OCI-LY1 (cell line): Measurements from ENCODE around the gene B4GALT5.
A peak's percentile ranks its signal among the peaks of the same experiment; 100 is the strongest.

Experiments
- H2AFZ ChIP-seq: fragments of 200-600 bp; sonication (generic), shearing (Covaris generic); 2 replicates; pipeline ENCODE4 v1.6.0; 2014; ENCODE audit warnings: antibody characterized with exemption, mild to moderate bottlenecking, low read length
- H3F3A ChIP-seq: fragments of 200-600 bp; sonication (generic), shearing (Covaris generic); 2 replicates; pipeline ENCODE4 v1.6.0; 2014; ENCODE audit warnings: mild to moderate bottlenecking, antibody characterized with exemption, low read length, moderate library complexity; ENCODE audit not compliant: insufficient read depth
- H3K27ac ChIP-seq: fragments of 200-600 bp; sonication (generic); 2 replicates; pipeline ENCODE4 v1.5.1; 2014; ENCODE audit warnings: low read length, mixed run types, mild to moderate bottlenecking, low read depth; ENCODE audit not compliant: poor library complexity, severe bottlenecking
- H3K27me3 ChIP-seq: fragments of 200-600 bp; sonication (generic); 2 replicates; pipeline ENCODE4 v1.6.0; 2014; ENCODE audit warnings: antibody characterized with exemption, mild to moderate bottlenecking, low read length, moderate library complexity; ENCODE audit not compliant: insufficient read depth
- H3K36me3 ChIP-seq: fragments of 200-600 bp; sonication (generic); 2 replicates; pipeline ENCODE4 v1.6.1; 2014; ENCODE audit warnings: mild to moderate bottlenecking, antibody characterized with exemption, low read length, moderate library complexity, mixed read lengths; ENCODE audit not compliant: insufficient read depth
- H3K4me1 ChIP-seq: fragments of 200-600 bp; sonication (generic); 2 replicates; pipeline ENCODE4 v1.5.1; 2014; ENCODE audit warnings: mild to moderate bottlenecking, low read length, moderate library complexity; ENCODE audit not compliant: insufficient read depth, severe bottlenecking
- H3K4me2 ChIP-seq: fragments of 200-600 bp; sonication (generic), shearing (Covaris generic); 2 replicates; pipeline ENCODE4 v1.6.1; 2014; ENCODE audit warnings: low read length
- H3K4me3 ChIP-seq: fragments of 200-600 bp; sonication (generic); 2 replicates; pipeline ENCODE4 v1.5.1; 2014; ENCODE audit warnings: low read length, low read depth, mild to moderate bottlenecking, mixed read lengths; ENCODE audit not compliant: poor library complexity, severe bottlenecking
- H3K79me2 ChIP-seq: fragments of 200-600 bp; shearing (Covaris generic); 2 replicates; pipeline ENCODE4 v1.6.1; 2016; ENCODE audit warnings: mixed run types, low read length, mixed read lengths; ENCODE audit not compliant: insufficient read depth
- H3K9ac ChIP-seq: fragments of 200-600 bp; sonication (generic), shearing (Covaris generic); 2 replicates; pipeline ENCODE4 v1.6.1; 2014; ENCODE audit warnings: mild to moderate bottlenecking, low read length, mixed read lengths
- H3K9me2 ChIP-seq: fragments of 200-600 bp; sonication (generic), shearing (Covaris generic); 2 replicates; pipeline ENCODE4 v1.6.1; 2014; ENCODE audit warnings: low read depth, mild to moderate bottlenecking, low read length, mixed read lengths
- H3K9me3 ChIP-seq: fragments of 200-600 bp; shearing (Covaris generic); 2 replicates; pipeline ENCODE4 v1.6.1; 2014; ENCODE audit warnings: low read length, mixed read lengths
- H4K20me1 ChIP-seq: fragments of 200-600 bp; sonication (generic), shearing (Covaris generic); 2 replicates; pipeline ENCODE4 v1.6.0; 2016; ENCODE audit warnings: mild to moderate bottlenecking, low read length; ENCODE audit not compliant: insufficient read depth
- CTCF ChIP-seq: fragments of 200-600 bp; sonication (generic), shearing (Covaris generic); IDR thresholded peaks from 2 replicates; pipeline ENCODE4 v1.5.1; 2017; ENCODE audit warnings: mild to moderate bottlenecking, antibody characterized with exemption, low read length, moderate library complexity, mixed read lengths
- EZH2 ChIP-seq: fragments of 200-600 bp; sonication (generic), shearing (Covaris generic); IDR thresholded peaks from 2 replicates; pipeline ENCODE4 v1.8.0; 2017; ENCODE audit warnings: borderline replicate concordance, mixed run types, mild to moderate bottlenecking, antibody characterized with exemption, low read length, moderate library complexity, mixed read lengths

Gene B4GALT5

GRCh38 chr20:49660912-49661311, 52.8 kb downstream of the B4GALT5 start:
- H3K9me3 ChIP-seq = no peaks in the 10 kb centered on the region
- H3K4me1 ChIP-seq = peaks cover 73% of the 10 kb centered on the region
- H3K27me3 ChIP-seq = no peaks in the 10 kb centered on the region
- no peak overlapping the region; the same call in 1 of the 2 replicates for H3K9ac ChIP-seq
- no peak for TF ChIP-seq CTCF
- TF ChIP-seq EZH2 = no peak
- no peak overlapping the region for H3K4me3 ChIP-seq
- no peaks in the 10 kb centered on the region for H3K9me2 ChIP-seq
- H3K79me2 ChIP-seq = peaks cover 81% of the 10 kb centered on the region
- peak overlapping the region; percentile 76 for H3K27ac ChIP-seq
- no peaks in the 10 kb centered on the region for H4K20me1 ChIP-seq
- peaks cover 18% of the 10 kb centered on the region for H3K36me3 ChIP-seq
- H2AFZ ChIP-seq = no peak overlapping the region
- peak overlapping the region; percentile 40 for H3K4me2 ChIP-seq
- no peaks in the 10 kb centered on the region for H3F3A ChIP-seq

- TF ChIP-seq CTCF (no peak), EZH2 (no peak)
- Histone ChIP-seq H4K20me1 (no peaks in the 10 kb centered on the region), H3K4me3 (no peak overlapping the region), H3K9me2 (no peaks in the 10 kb centered on the region), H3K4me1 (peaks cover 57% of the 10 kb centered on the region), H3K27ac (peak overlapping the region; percentile 76), H3K9me3 (no peaks in the 10 kb centered on the region), H3K79me2 (peaks cover 64% of the 10 kb centered on the region), H2AFZ (no peak overlapping the region), H3K4me2 (peak overlapping the region; percentile 35), H3F3A (no peaks in the 10 kb centered on the region), H3K9ac (peak overlapping the region; percentile 26; the same call in 1 of the 2 replicates), H3K27me3 (no peaks in the 10 kb centered on the region), H3K36me3 (peaks cover 37% of the 10 kb centered on the region)
These were observed 54.6 kb downstream of the B4GALT5 start for GRCh38 chr20:49659056-49659455.

- H4K20me1 ChIP-seq = no peaks in the 10 kb centered on the region
- TF ChIP-seq CTCF (no peak), EZH2 (no peak)
- peaks cover 59% of the 10 kb centered on the region for H3K79me2 ChIP-seq
These were observed 55.2 kb downstream of the B4GALT5 start for GRCh38 chr20:49658508-49658907.

More at GRCh38 chr20:49658508-49658907, 55.2 kb downstream of the B4GALT5 start:
- peaks cover 52% of the 10 kb centered on the region for H3K4me1 ChIP-seq
- H3F3A ChIP-seq = no peaks in the 10 kb centered on the region
- no peak overlapping the region for H3K9ac ChIP-seq
- no peaks in the 10 kb centered on the region for H3K27me3 ChIP-seq
- H3K4me3 ChIP-seq = no peak overlapping the region
- H2AFZ ChIP-seq = no peak overlapping the region
- no peaks in the 10 kb centered on the region for H3K9me3 ChIP-seq
- H3K4me2 ChIP-seq = no peak overlapping the region; the same call in 1 of the 2 replicates
- peaks cover 42% of the 10 kb centered on the region for H3K36me3 ChIP-seq
- peak overlapping the region; percentile 76 for H3K27ac ChIP-seq
- H3K9me2 ChIP-seq = no peaks in the 10 kb centered on the region
